GM18907 (cell line): ENCODE results near the gene NUDCD2.
"Not testable (repeated sequence)": the region's sequence is repeated elsewhere in the genome, so short reads cannot be mapped to it uniquely, and the experiment has no call there.

Source experiments
- ATAC-seq: cut with Tn5 transposase; IDR thresholded peaks from one replicate; pipeline ENCODE4 v1.9.1; 2021; ENCODE audit warnings: mild to moderate bottlenecking, moderate library complexity; ENCODE audit not compliant: unreplicated experiment

The NUDCD2 gene

GRCh38 chr5:163473635-163474243 lies 13.8 kb upstream of the NUDCD2 start:
- ATAC-seq: peak; percentile 75

- ATAC-seq: no peak
These were observed 7.8 kb upstream of the NUDCD2 start for GRCh38 chr5:163467682-163468081.

DNA sequence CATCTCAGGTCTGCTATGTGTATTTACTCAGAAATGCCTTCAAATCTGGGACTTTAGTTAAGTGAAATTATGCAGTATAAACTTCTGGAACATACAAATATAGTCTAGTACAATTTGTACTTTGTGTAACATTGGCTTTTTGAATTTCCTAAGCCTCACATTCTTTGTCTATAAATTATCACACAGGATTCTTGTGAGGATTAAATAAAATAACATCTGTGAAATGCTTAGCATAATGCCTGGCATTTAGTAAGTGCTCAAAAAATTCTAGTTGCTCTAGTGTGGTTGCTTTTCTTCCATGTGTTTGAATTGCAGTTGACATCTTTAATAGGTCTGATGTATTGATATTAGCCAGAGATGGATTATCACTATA lies 3.1 kb upstream of the NUDCD2 start:
- ATAC-seq: no peak

DNA sequence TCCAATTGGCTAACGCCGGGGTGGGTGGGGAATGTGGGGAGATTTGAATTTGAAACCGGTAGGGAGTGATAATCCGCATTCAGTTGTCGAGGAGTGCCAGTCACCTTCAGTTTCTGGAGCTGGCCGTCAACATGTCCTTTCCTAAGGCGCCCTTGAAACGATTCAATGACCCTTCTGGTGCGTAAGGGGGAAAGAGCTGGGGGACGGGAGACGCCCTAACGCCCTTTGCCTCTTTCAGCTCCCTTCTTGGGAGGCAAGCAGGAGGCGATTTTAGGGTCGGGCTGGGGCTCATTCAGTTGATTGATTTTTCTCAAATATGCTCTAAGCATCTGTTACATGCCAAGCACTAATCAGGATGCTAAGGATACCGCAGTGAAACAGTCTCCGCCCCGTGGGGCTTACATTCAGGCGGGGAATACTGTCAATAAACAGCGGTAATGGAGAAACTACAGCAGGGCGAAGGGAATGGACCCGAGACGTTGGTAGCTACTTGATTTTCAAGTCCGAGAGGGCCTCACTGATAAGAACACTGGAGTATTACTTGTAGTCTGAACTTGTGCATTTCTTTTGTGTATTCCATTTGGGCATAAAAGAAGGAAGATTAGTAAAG lies 765 bp upstream of the NUDCD2 start, which contains the start of gene HMMR:
Gene HMMR, plus strand, starts transcription at position 71 of the 610 bp plus-strand sequence. Its CDS starts 61 bp downstream, at position 132.
- ATAC-seq: peak; percentile 3

DNA sequence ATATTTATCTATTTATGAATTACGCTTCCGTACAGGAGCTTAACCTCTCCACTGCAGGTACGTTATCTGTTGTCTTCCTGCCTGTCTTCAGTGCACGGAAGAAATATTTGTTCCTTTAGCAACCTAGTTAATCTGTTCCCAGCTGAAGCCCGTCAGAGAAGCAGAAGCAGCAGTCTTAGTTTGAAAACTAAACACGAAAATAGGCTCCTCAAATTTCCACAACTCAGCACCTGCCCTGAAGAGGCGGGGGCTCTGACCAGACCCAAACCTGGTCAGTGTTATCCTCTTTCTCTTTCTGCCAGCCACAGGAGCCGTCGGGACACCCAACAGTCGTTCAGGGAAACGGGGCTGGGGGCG lies 462 bp downstream of the NUDCD2 start:
- ATAC-seq: peak; percentile 13

DNA sequence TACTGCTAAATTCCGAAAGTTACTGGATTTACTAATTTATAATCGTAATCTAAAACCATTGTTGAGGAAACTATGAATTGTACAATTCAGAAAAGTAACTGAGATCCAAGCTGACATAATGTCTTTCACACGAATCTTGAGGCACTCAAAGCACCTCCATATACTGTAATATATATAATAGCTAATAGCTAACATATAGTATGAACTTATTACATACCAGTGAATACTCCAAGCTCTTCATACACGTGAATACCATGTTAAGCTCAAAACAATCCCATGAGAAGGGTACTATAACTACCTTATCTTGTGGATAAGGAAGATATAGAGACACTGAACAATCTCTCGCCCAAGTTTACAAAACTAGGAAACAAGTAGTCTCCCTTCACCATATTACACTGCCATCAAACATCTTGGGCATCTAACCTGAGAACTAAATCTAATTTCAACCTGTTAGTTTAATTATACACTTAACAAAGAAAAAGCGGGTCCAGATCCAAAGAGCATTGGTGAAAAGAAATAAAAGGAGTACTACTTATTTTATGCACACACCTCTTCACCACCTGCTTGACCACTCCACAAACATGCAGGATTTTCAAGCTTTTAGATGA lies 1.0 kb downstream of the NUDCD2 start:
- no peak for ATAC-seq

GRCh38 chr5:163456840-163457239 lies 3.1 kb downstream of the NUDCD2 start:
- ATAC-seq: no peak

DNA sequence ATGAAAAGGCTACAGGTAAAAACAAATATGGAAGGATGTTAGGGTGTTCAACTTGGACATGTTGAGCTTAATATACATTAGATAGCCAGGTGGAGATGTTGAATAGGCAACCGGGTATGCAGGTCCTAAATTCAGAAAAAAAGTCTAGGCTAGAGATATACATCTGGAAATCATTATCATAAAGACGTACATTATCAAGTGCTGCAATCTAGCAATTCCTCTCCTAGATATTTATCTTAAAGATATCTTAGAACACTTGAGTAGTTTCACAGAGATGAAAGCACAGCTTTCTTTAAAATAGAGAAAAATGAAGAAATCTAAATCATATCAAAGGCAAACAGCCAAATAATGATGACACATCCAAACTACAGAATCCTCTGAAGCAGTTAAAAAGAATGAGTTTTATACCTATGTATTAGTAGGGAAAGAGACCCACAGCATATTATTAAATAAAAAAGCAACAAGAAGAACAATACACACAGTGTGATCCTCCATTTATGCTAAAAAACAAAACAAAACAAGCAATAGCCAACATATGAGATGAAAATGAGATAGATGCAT lies 3.8 kb downstream of the NUDCD2 start:
- ATAC-seq: no peak

- ATAC-seq: not testable (repeated sequence)
These were observed 4.5 kb downstream of the NUDCD2 start for GRCh38 chr5:163455406-163455805.

GRCh38 chr5:163453705-163454104 lies 6.2 kb downstream of the NUDCD2 start:
- ATAC-seq: no peak

- ATAC-seq: no peak
These were observed 8.4 kb downstream of the NUDCD2 start for GRCh38 chr5:163451489-163451888.

GRCh38 chr5:163448491-163448890 lies 11.4 kb downstream of the NUDCD2 start:
- no peak for ATAC-seq

DNA sequence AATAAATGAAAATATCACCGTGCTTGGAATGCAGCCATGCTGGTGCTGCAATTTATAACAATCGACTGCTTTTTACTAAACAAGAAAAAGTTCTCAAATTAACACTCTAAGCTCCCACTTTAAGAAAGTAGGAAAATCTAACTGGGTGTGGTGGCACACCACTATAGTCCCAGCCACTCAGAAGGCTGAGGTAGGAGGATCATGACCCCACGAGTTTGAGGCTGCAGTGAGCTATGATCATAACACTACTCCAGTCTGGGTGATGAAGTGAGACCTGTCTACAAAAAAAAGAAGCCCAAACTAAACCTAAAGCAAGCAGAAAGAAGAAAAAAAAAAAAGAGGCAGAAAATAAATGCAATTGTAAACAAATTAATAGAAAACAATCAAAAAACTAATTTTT lies 12.0 kb downstream of the NUDCD2 start:
- no peak for ATAC-seq

DNA sequence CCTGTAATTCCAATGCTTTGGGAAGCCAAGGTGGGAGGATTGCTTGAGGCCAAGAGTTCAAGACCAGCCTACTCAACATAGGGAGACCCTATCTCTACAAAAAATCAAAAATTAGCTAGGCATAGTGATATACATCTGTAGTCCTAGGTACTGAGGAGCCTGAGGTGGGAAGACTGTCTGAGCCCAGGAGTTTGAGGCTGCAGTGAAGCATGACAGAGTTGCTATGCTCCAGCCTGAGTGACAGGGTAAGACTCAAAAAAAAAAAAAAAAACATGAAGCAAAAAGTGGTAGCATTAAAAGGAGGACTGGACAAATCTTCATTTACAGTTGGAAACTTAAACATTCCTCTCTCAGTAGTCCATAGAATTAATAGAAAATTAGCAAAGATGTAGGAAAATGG lies 12.7 kb downstream of the NUDCD2 start:
- no peak for ATAC-seq

GRCh38 chr5:163445345-163445744 lies 14.6 kb downstream of the NUDCD2 start:
- ATAC-seq: no peak

DNA sequence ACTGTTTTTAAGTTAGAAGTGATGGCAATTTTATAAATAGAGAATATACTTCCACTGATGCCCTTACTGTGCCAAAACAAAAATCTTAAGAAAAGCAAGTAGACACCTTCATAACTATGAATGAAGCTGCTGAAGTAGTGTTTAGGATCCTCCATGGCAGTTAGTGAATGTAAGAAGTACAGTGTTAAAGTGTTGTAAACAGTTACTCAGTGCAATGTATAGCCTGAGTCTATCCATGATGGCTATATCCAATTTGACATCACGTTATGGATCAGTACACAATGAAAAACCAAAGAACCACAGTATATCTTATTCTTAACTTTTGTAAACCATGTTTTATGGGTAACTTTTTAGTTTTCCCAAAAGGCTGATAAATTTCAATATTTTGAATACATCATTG lies 15.4 kb downstream of the NUDCD2 start:
- no peak for ATAC-seq

DNA sequence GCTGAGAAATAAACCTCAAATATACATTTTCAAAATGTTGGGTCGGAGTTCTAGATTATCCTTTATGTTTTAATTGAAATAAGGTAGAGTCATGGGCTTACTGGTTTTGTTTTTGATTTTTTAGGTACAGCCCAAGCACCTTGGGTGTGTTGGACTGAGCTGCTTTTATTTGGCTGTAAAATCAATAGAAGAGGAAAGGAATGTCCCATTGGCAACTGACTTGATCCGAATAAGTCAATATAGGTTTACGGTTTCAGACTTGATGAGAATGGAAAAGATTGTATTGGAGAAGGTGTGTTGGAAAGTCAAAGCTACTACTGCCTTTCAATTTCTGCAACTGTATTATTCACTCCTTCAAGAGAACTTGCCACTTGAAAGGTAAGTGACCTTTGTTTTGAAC lies 18.9 kb downstream of the NUDCD2 start:
- no peak for ATAC-seq

- peak; percentile 25 for ATAC-seq
These were observed 20.8 kb downstream of the NUDCD2 start for GRCh38 chr5:163439092-163439425.

DNA sequence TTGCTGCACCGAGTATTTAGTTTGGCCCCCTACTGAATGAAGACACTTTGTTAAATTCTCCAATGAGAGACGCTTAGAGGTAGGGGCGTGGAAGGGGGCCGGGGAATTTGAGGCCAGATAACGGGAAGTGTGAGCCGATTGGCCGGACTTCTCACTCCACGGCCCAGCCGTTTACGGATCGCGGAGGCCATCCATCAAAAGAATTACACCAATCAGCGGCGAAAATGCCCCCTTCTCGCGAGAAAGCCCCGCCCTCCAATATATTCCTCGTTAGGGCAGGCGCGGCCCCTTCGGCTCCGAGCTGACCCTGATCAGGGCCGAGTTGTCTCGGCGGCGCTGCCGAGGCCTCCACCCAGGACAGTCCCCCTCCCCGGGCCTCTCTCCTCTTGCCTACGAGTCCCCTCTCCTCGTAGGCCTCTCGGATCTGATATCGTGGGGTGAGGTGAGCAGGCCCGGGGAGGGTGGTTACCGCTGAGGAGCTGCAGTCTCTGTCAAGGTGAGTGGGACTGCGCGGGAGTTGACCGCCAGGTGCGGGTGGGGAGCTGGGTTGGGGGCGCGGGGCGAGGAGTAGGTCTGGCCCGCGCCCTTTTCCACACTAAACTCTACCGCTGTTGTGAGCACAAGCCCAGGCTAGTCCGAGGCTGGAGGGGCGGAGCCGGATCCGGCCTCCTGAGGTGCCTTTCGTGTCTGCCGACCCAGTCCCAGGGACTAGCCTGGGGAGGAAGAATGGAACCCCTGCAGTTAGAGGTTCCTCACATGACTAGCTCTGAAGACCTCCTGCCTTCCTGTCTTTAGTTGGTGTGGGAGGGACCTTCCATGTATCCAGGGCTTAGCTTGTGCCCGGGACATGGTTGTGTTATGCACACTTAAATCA lies 22.4 kb downstream of the NUDCD2 start, which contains the start of gene CCNG1:
Gene CCNG1, plus strand, starts transcription at position 287 of the 874 bp plus-strand sequence. CDS start 1,662 bp downstream, outside the sequence.
- ATAC-seq: peak; percentile 97

GRCh38 chr5:163437011-163437308 lies 22.9 kb downstream of the NUDCD2 start:
- no peak for ATAC-seq

- ATAC-seq: no peak
These were observed 23.4 kb downstream of the NUDCD2 start for GRCh38 chr5:163436515-163436914.
